ENCODE data around the gene ZFHX3.

DNA sequence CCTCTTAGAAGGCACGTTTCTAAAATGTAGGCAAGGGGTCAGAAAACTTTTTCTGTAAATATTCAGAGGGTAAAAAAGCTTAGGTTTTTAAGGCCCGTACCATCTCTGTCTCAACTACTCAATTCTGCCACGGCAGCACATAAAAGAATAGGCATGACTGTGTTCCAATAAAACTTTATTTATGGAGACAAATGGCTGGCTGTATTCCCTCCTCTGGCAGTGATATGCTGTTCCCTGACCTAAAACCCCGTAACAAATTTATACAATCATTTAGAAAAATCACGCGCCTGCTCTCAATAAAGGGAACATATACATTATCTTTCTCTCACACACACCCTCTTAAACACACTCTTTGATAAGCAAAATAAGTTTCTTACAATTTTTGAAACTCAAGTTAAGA, 138.7 kb downstream of the ZFHX3 start:
- TF ChIP-seq, protein P1, sequence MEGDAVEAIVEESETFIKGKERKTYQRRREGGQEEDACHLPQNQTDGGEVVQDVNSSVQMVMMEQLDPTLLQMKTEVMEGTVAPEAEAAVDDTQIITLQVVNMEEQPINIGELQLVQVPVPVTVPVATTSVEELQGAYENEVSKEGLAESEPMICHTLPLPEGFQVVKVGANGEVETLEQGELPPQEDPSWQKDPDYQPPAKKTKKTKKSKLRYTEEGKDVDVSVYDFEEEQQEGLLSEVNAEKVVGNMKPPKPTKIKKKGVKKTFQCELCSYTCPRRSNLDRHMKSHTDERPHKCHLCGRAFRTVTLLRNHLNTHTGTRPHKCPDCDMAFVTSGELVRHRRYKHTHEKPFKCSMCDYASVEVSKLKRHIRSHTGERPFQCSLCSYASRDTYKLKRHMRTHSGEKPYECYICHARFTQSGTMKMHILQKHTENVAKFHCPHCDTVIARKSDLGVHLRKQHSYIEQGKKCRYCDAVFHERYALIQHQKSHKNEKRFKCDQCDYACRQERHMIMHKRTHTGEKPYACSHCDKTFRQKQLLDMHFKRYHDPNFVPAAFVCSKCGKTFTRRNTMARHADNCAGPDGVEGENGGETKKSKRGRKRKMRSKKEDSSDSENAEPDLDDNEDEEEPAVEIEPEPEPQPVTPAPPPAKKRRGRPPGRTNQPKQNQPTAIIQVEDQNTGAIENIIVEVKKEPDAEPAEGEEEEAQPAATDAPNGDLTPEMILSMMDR (IDR thresholded peaks at IDR 0.05), result no peak
- no peak for TF ChIP-seq POLR2A (IDR thresholded peaks at IDR 0.05)

Measured in ovary (tissue), 3 donors.